ENCODE results near the gene LYG1. TPM values are rescaled to one million over a fixed set of nuclear protein-coding genes. Genes with fewer than 3 reads are reported as not detected.
A peak's percentile ranks its signal among the peaks of the same experiment; 100 is the strongest.
"Not testable (repeated sequence)": the region's sequence is repeated elsewhere in the genome, so short reads cannot be mapped to it uniquely, and the experiment has no call there.

LYG1 gene
- total RNA-seq, 1 experiment from 2014 or later: 0.42 TPM

- Mint-ChIP-seq H3K4me3 (ENCODE audit: unreplicated experiment) (no peak overlapping the region), H3K27ac (ENCODE audit: low read depth, unreplicated experiment) (no peak overlapping the region), H3K27me3 (ENCODE audit: insufficient read depth, unreplicated experiment) (no peaks in the 10 kb centered on the region), H3K4me1 (ENCODE audit: insufficient read depth, unreplicated experiment) (no peaks in the 10 kb centered on the region), H3K9me3 (ENCODE audit: unreplicated experiment) (no peaks in the 10 kb centered on the region), H3K36me3 (ENCODE audit: insufficient read depth, unreplicated experiment) (peaks cover 5% of the 10 kb centered on the region)
- BruUV-seq (replicated peaks): no TSS peak
- TF ChIP-seq CTCF (IDR thresholded peaks at IDR 0.05; ENCODE audit: unreplicated experiment): no peak
- ChIA-PET CTCF (interaction anchor here (0.9 kb wide), 1 partner anchor 31 kb away, joined by 3 read pairs; no protein-coding TSS in a partner anchor), POLR2A (no interaction called here)
- intact Hi-C loops (cut with micrococcal nuclease): no loop called here
- peak; percentile 55 for DNase-seq (ENCODE audit: unreplicated experiment)
Measured at GRCh38 chr2:99297994-99298393, 3.0 kb downstream of the LYG1 start.

GRCh38 chr2:99285526-99285925, 15.5 kb downstream of the LYG1 start:
- intact Hi-C loops (cut with micrococcal nuclease): no loop called here
- CTCF ChIA-PET: no interaction called here
- Mint-ChIP-seq H3K27ac (ENCODE audit: low read depth, unreplicated experiment) (no peak overlapping the region), H3K27me3 (ENCODE audit: insufficient read depth, unreplicated experiment) (no peaks in the 10 kb centered on the region), H3K4me1 (ENCODE audit: insufficient read depth, unreplicated experiment) (no peaks in the 10 kb centered on the region), H3K4me3 (ENCODE audit: unreplicated experiment) (no peak overlapping the region), H3K9me3 (ENCODE audit: unreplicated experiment) (no peaks in the 10 kb centered on the region), H3K36me3 (ENCODE audit: insufficient read depth, unreplicated experiment) (peaks cover 6% of the 10 kb centered on the region)
- BruUV-seq (replicated peaks): no TSS peak
- no peak for TF ChIP-seq CTCF (IDR thresholded peaks at IDR 0.05; ENCODE audit: unreplicated experiment)
- DNase-seq (ENCODE audit: unreplicated experiment): no peak
- POLR2A ChIA-PET: no interaction called here

DNA sequence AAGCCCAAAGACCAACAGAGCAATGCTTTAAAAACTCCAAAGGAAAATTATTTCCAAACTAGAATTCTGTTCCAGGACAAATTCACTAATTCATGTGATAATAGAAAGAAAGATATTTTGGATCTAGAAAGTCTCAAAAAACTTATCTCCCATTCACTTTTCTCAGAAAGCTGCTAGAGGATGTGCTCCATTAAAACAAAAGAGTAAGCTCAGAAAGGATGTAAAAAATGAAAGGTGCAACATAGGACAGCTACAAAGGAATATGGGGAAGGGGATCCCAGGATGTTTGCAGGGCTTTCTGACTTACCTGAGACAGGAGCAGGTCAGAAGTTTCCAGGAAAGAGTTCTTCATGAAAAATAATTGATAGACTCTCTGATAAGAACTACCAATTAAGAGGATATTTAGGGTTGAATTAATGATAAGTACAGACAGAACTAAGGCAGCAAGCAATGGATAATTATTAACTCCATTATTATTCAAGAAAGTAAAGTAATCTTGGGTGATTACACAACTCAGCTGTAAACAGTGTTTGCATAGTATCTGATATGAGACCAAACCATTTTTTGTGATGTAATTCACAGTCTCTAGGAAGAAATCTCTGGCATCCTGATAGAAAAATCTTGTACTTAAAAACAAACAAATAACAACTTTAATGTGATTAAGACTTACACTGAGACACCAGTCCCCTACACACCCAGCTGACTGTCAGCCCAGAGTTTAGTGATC, 20.9 kb downstream of the LYG1 start:
- no peak for DNase-seq (ENCODE audit: unreplicated experiment)
- Mint-ChIP-seq H3K27ac (ENCODE audit: low read depth, unreplicated experiment) (no peak overlapping the region), H3K27me3 (ENCODE audit: insufficient read depth, unreplicated experiment) (no peaks in the 10 kb centered on the region), H3K4me3 (ENCODE audit: unreplicated experiment) (no peak overlapping the region), H3K9me3 (ENCODE audit: unreplicated experiment) (no peaks in the 10 kb centered on the region), H3K36me3 (ENCODE audit: insufficient read depth, unreplicated experiment) (no peaks in the 10 kb centered on the region), H3K4me1 (ENCODE audit: insufficient read depth, unreplicated experiment) (peaks cover 12% of the 10 kb centered on the region)
- ChIA-PET CTCF (interaction anchor here (0.6 kb wide), 2 partner anchors 107 to 163 kb away, joined by 3 to 4 read pairs; no protein-coding TSS in a partner anchor), POLR2A (interaction anchor here (1.3 kb wide), 1 partner anchor 140 kb away, joined by 3 read pairs; no protein-coding TSS in a partner anchor)
- no peak for TF ChIP-seq CTCF (IDR thresholded peaks at IDR 0.05; ENCODE audit: unreplicated experiment)
- intact Hi-C loops (cut with micrococcal nuclease): no loop called here
- BruUV-seq (replicated peaks): no TSS peak

DNA sequence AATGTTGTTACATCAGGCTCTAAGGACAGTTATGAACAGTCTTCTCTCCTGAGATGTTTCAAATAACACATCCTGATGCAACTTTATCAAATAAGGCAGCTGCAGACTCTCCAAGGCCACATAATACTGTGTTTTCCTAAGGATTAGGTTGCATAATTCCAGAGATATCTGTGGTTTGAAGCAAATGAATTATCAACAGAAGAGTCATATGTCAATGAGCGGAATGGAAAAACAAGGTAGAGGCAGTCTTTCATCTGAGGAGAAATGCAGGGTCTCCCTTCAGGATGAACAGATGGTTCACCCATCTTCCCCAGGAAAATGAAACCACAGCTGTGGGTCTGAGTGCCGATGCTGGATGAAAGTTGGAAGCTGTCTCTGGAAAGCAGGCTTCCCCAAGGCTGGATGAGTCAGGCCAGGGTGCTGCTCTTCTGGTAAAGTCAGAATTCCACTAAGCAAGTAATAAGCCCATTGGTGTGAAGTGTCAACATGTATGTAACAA, 22.2 kb downstream of the LYG1 start:
- ChIA-PET POLR2A (interaction anchor here (1.0 to 1.8 kb wide), 3 partner anchors 57 to 97 kb away, joined by 3 to 6 read pairs (median 4); partner anchors contain the start of genes EIF5B, MRPL30 and TXNDC9), CTCF (interaction anchor here (0.6 to 1.0 kb wide), 3 partner anchors 98 to 645 kb away, joined by 3 read pairs; partner anchors contain the start of gene MRPL30)
- TF ChIP-seq CTCF (IDR thresholded peaks at IDR 0.05; ENCODE audit: unreplicated experiment): no peak
- peaks cover 12% of the 10 kb centered on the region for H3K4me1 Mint-ChIP-seq (ENCODE audit: insufficient read depth, unreplicated experiment)
- no peaks in the 10 kb centered on the region for H3K9me3 Mint-ChIP-seq (ENCODE audit: unreplicated experiment)
- H3K36me3 Mint-ChIP-seq (ENCODE audit: insufficient read depth, unreplicated experiment): no peaks in the 10 kb centered on the region
- intact Hi-C loops (cut with micrococcal nuclease): no loop called here
- DNase-seq (ENCODE audit: unreplicated experiment): peak; percentile 66
- no TSS peak for BruUV-seq (replicated peaks)
- H3K4me3 Mint-ChIP-seq (ENCODE audit: unreplicated experiment): peak overlapping the region; percentile 55
- peak overlapping the region; percentile 68 for H3K27ac Mint-ChIP-seq (ENCODE audit: low read depth, unreplicated experiment)
- no peaks in the 10 kb centered on the region for H3K27me3 Mint-ChIP-seq (ENCODE audit: insufficient read depth, unreplicated experiment)

- DNase-seq (ENCODE audit: unreplicated experiment); intact Hi-C loops (cut with micrococcal nuclease); H3K27me3 Mint-ChIP-seq (ENCODE audit: insufficient read depth, unreplicated experiment); BruUV-seq (replicated peaks); H3K36me3 Mint-ChIP-seq (ENCODE audit: insufficient read depth, unreplicated experiment); H3K9me3 Mint-ChIP-seq (ENCODE audit: unreplicated experiment): not testable (repeated sequence)
- CTCF ChIA-PET: interaction anchor here (0.6 to 1.1 kb wide), 4 partner anchors 18 to 644 kb away, joined by 3 to 4 read pairs (median 3); no protein-coding TSS in a partner anchor
- H3K27ac Mint-ChIP-seq (ENCODE audit: low read depth, unreplicated experiment): peak overlapping the region; percentile 68
- POLR2A ChIA-PET: interaction anchor here (0.6 to 1.8 kb wide), 5 partner anchors 24 to 97 kb away, joined by 3 to 6 read pairs (median 4); partner anchors contain the start of genes EIF5B, MRPL30 and TXNDC9
- H3K4me3 Mint-ChIP-seq (ENCODE audit: unreplicated experiment): peak overlapping the region; percentile 55
- peaks cover 12% of the 10 kb centered on the region for H3K4me1 Mint-ChIP-seq (ENCODE audit: insufficient read depth, unreplicated experiment)
Measured at GRCh38 chr2:99278195-99278765, 22.7 kb downstream of the LYG1 start.

Measured in MCF 10A (cell line).